ENCODE results near the gene PBX1.

GRCh38 chr1:164558461-164559341, at the start of gene PBX1:
- TF ChIP-seq CTCF (IDR thresholded peaks at IDR 0.05) (no peak), POLR2AphosphoS5 (IDR thresholded peaks at IDR 0.05) (peak in 2 of 3 donors; percentile 20 to 21)
